Fibroblast of lung (primary cell): ENCODE data around the gene BUD31. TPM values are rescaled to one million over a fixed set of nuclear protein-coding genes. Genes with fewer than 3 reads are reported as not detected.
A peak's percentile ranks its signal among the peaks of the same experiment; 100 is the strongest.

Experiments
- DNase-seq, 2 donors: peaks; one replicate each; pipeline versions ENCODE4 v3.0.0 to v3.0.0-alpha.2; 2010; ENCODE audit warnings: low read depth in 2 of 2
- H2AFZ ChIP-seq: 2 replicates; pipeline ENCODE4 v1.5.1; 2012; ENCODE audit warnings: low read length, control low read depth, inconsistent platforms
- H3K27ac ChIP-seq: 2 replicates; pipeline ENCODE4 v1.5.1; 2011; ENCODE audit warnings: low read length, control low read depth; ENCODE audit not compliant: insufficient read depth
- H3K27me3 ChIP-seq: 2 replicates; pipeline ENCODE4 v1.5.1; 2011; ENCODE audit warnings: mild to moderate bottlenecking, low read length; ENCODE audit not compliant: control insufficient read depth, insufficient read depth
- H3K36me3 ChIP-seq: 2 replicates; pipeline ENCODE4 v1.5.1; 2011; ENCODE audit warnings: low read length; ENCODE audit not compliant: control insufficient read depth, insufficient read depth
- H3K4me1 ChIP-seq: 2 replicates; pipeline ENCODE4 v1.5.1; 2011; ENCODE audit warnings: low read length; ENCODE audit not compliant: control insufficient read depth, insufficient read depth; ENCODE audit errors: extremely low read depth
- H3K4me2 ChIP-seq: 2 replicates; pipeline ENCODE4 v1.5.1; 2011; ENCODE audit warnings: low read length, control low read depth; ENCODE audit not compliant: insufficient read depth; ENCODE audit errors: extremely low read depth
- H3K4me3 ChIP-seq, 4 experiments: fragments of 200-600 bp in 1 of 4; sonication (generic) in 1 of 4; replicated peaks in 1 of 4; 2 replicates each; pipeline ENCODE4 v1.5.1; 2011 to 2016; ENCODE audit warnings: low read length in 4 of 4, low read depth in 3 of 4, mild to moderate bottlenecking in 3 of 4, control low read depth in 2 of 4, inconsistent platforms in 1 of 4, mixed read lengths in 1 of 4; ENCODE audit not compliant: insufficient read depth in 1 of 4; ENCODE audit errors: control extremely low read depth in 1 of 4
- H3K79me2 ChIP-seq: 2 replicates; pipeline ENCODE4 v1.5.1; 2012; ENCODE audit warnings: mild to moderate bottlenecking, low read length, inconsistent platforms; ENCODE audit not compliant: control insufficient read depth, insufficient read depth
- H3K9ac ChIP-seq: 2 replicates; pipeline ENCODE4 v1.5.1; 2011; ENCODE audit warnings: mild to moderate bottlenecking, low read length, control low read depth; ENCODE audit not compliant: insufficient read depth
- H3K9me3 ChIP-seq: 2 replicates; pipeline ENCODE4 v1.5.1; 2012; ENCODE audit warnings: low read depth, low read length; ENCODE audit not compliant: control insufficient read depth, insufficient read depth
- H4K20me1 ChIP-seq: 2 replicates; pipeline ENCODE4 v1.5.1; 2011; ENCODE audit warnings: low read length; ENCODE audit not compliant: control insufficient read depth, insufficient read depth; ENCODE audit errors: extremely low read depth
- EZH2 ChIP-seq: IDR thresholded peaks from 2 replicates; pipeline ENCODE4 v1.5.1; 2012; ENCODE audit warnings: low read length, control low read depth, mild to moderate bottlenecking; ENCODE audit errors: missing control alignments
- polyA plus RNA-seq, 2 donors: library from polyadenylated mRNA; depleted of rRNA in 1 of 2; stranded (reverse) in 1 of 2; unstranded in 1 of 2; fragments of >200 nt; gene quantifications; 2 replicates each; pipeline ENCODE4 v1.2.1, GENCODE V29; 2011 to 2012; ENCODE audit warnings: missing spikeins in 1 of 2
- total RNA-seq: library from RNA; depleted of rRNA; stranded (reverse); fragments of >200 nt; gene quantifications from 2 replicates; pipeline ENCODE4 v1.2.1, GENCODE V29; 2014
- TF ChIP-seq, protein P1 (sequence below), 2 donors: IDR thresholded peaks in 1 of 2; conservative IDR thresholded peaks in 1 of 2; 1 replicate in 1 of 2; 2 replicates in 1 of 2; pipeline ENCODE4 v1.5.1; 2011 to 2012; ENCODE audit warnings: low read length in 2 of 2, control low read depth in 1 of 2, inconsistent platforms in 1 of 2, low read depth in 1 of 2, mild to moderate bottlenecking in 1 of 2

The BUD31 gene
- total and polyA plus RNA-seq, 2 donors (not counting 1 experiment from before 2014, with no cell fraction given) = 83.4 to 114 TPM

- Histone ChIP-seq H3K4me2 (no peak overlapping the region), H3K4me1 (peaks cover 11% of the 10 kb centered on the region), H3K27ac (no peak overlapping the region), H3K4me3 (no peak overlapping the region), H3K9me3 (no peaks in the 10 kb centered on the region), H3K79me2 (peaks cover 51% of the 10 kb centered on the region), H3K36me3 (peaks cover 20% of the 10 kb centered on the region), H2AFZ (no peak overlapping the region), H4K20me1 (no peaks in the 10 kb centered on the region), H3K27me3 (no peaks in the 10 kb centered on the region), H3K9ac (no peak overlapping the region)
- no peak for TF ChIP-seq EZH2
- TF ChIP-seq, protein P1, sequence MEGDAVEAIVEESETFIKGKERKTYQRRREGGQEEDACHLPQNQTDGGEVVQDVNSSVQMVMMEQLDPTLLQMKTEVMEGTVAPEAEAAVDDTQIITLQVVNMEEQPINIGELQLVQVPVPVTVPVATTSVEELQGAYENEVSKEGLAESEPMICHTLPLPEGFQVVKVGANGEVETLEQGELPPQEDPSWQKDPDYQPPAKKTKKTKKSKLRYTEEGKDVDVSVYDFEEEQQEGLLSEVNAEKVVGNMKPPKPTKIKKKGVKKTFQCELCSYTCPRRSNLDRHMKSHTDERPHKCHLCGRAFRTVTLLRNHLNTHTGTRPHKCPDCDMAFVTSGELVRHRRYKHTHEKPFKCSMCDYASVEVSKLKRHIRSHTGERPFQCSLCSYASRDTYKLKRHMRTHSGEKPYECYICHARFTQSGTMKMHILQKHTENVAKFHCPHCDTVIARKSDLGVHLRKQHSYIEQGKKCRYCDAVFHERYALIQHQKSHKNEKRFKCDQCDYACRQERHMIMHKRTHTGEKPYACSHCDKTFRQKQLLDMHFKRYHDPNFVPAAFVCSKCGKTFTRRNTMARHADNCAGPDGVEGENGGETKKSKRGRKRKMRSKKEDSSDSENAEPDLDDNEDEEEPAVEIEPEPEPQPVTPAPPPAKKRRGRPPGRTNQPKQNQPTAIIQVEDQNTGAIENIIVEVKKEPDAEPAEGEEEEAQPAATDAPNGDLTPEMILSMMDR (conservative IDR thresholded peaks at IDR 0.05 in 1 of 2, IDR thresholded peaks at IDR 0.05 in 1 of 2; ENCODE audit: low read depth in 1 of 2, low read length in 2 of 2) = no peak
- DNase-seq = no peak
Observed at GRCh38 chr7:99402854-99403253, 5.9 kb upstream of the BUD31 start.

DNA sequence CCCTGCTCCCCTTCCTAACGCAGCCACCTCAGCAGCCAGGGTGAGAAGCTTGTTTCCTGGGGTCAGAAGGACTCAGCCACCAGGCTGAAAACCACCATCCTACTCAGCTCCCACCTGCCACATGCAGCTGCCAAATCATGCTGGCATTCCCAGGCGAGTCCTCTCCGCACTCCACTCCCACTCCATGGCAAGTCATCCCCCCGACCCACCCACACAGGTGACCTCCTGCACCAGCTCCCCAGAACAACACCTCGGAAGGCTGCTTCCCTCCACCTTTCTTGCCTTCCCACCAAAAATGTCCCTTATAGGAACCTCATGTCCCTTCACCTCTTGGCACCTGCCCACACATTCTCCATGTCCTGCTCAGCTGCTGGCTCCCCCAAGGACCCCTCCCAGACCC, 5.0 kb upstream of the BUD31 start:
- peaks cover 56% of the 10 kb centered on the region for H3K79me2 ChIP-seq
- no peaks in the 10 kb centered on the region for H3K27me3 ChIP-seq
- no peak overlapping the region for H3K4me2 ChIP-seq
- no peak overlapping the region for H3K27ac ChIP-seq
- H2AFZ ChIP-seq = no peak overlapping the region
- no peaks in the 10 kb centered on the region for H3K9me3 ChIP-seq
- H3K9ac ChIP-seq = no peak overlapping the region
- peaks cover 20% of the 10 kb centered on the region for H3K36me3 ChIP-seq
- no peak for DNase-seq
- TF ChIP-seq, protein P1 (conservative IDR thresholded peaks at IDR 0.05 in 1 of 2, IDR thresholded peaks at IDR 0.05 in 1 of 2; ENCODE audit: low read depth in 1 of 2, low read length in 2 of 2) = no peak
- TF ChIP-seq EZH2 = no peak
- H4K20me1 ChIP-seq = no peaks in the 10 kb centered on the region
- H3K4me1 ChIP-seq = peaks cover 11% of the 10 kb centered on the region
- no peak overlapping the region for H3K4me3 ChIP-seq

- no peak overlapping the region for H3K27ac ChIP-seq
- peaks cover 11% of the 10 kb centered on the region for H3K4me1 ChIP-seq
- peaks cover 18% of the 10 kb centered on the region for H3K36me3 ChIP-seq
- no peak for TF ChIP-seq EZH2
- TF ChIP-seq, protein P1 (conservative IDR thresholded peaks at IDR 0.05 in 1 of 2, IDR thresholded peaks at IDR 0.05 in 1 of 2; ENCODE audit: low read depth in 1 of 2, low read length in 2 of 2) = no peak
- no peak overlapping the region for H2AFZ ChIP-seq
- H3K4me3 ChIP-seq = no peak overlapping the region
- no peaks in the 10 kb centered on the region for H4K20me1 ChIP-seq
- H3K4me2 ChIP-seq = no peak overlapping the region
- no peaks in the 10 kb centered on the region for H3K27me3 ChIP-seq
- H3K9ac ChIP-seq = no peak overlapping the region
- H3K79me2 ChIP-seq = peaks cover 62% of the 10 kb centered on the region
- H3K9me3 ChIP-seq = no peaks in the 10 kb centered on the region
- DNase-seq = peak in 1 of 2 donors; percentile 33
Observed at GRCh38 chr7:99404235-99404976, 4.4 kb upstream of the BUD31 start.
